SK-N-SH (cell line): ENCODE data around the gene INSC. TPM values are rescaled to one million over a fixed set of nuclear protein-coding genes. Genes with fewer than 3 reads are reported as not detected.

Experiments used
- CTCF ChIA-PET: fragments of 300-600, 350-600 bp; formaldehyde crosslinking; extraction: SDS; loops from one replicate; lab custom pipeline; 2021; lab: Yijun Ruan, JAX
- POLR2A ChIA-PET: fragments of 350-600 bp; sonication (Branson Sonifier 250); formaldehyde crosslinking; extraction: SDS; loops from one replicate; lab custom pipeline; 2020; ENCODE audit warnings: antibody characterized with exemption, inconsistent platforms; lab: Yijun Ruan, JAX
- DNase-seq: peaks from one replicate; pipeline ENCODE4 v3.0.0; 2012
- H2AFZ ChIP-seq: fragments of 200-600 bp; sonication (generic); 2 replicates; pipeline ENCODE4 v1.8.1; 2016; ENCODE audit warnings: antibody characterized with exemption, mild to moderate bottlenecking, low read depth
- H3F3A ChIP-seq: fragments of 200-600 bp; sonication (generic); replicated peaks from 2 replicates; pipeline ENCODE3; 2016; ENCODE audit warnings: antibody characterized with exemption, mild to moderate bottlenecking; ENCODE audit not compliant: insufficient read depth
- H3K27ac ChIP-seq, 2 experiments: fragments of 200-500 bp in 1 of 2; fragments of 200-600 bp in 1 of 2; sonication (Bioruptor generic) in 1 of 2; sonication (generic), shearing (Covaris generic) in 1 of 2; 2 replicates each; pipeline versions ENCODE4 v1.5.1 to v1.6.1; 2014 to 2016; ENCODE audit warnings: low read depth in 2 of 2, inconsistent platforms in 1 of 2, low read length in 1 of 2, mild to moderate bottlenecking in 1 of 2, mixed read lengths in 1 of 2
- H3K27me3 ChIP-seq: fragments of 200-600 bp; sonication (generic), shearing (Covaris generic); 2 replicates; pipeline ENCODE4 v1.6.1; 2016; ENCODE audit warnings: mixed run types; ENCODE audit not compliant: insufficient read depth
- H3K36me3 ChIP-seq, 2 experiments: fragments of 200-500 bp in 1 of 2; fragments of 200-600 bp in 1 of 2; sonication (Bioruptor generic) in 1 of 2; sonication (generic) in 1 of 2; replicated peaks in 1 of 2; 2 replicates each; pipeline versions ENCODE3 to v1.5.1; 2014 to 2016; ENCODE audit warnings: low read length in 1 of 2, mild to moderate bottlenecking in 1 of 2; ENCODE audit not compliant: insufficient read depth in 2 of 2, control insufficient read depth in 1 of 2
- H3K4me1 ChIP-seq, 2 experiments: fragments of 200-500 bp in 1 of 2; fragments of 200-600 bp in 1 of 2; sonication (Bioruptor generic) in 1 of 2; sonication (generic), shearing (Covaris generic) in 1 of 2; 2 replicates each; pipeline versions ENCODE4 v1.5.1 to v1.6.1; 2014 to 2016; ENCODE audit warnings: low read depth in 1 of 2, low read length in 1 of 2, mixed run types in 1 of 2; ENCODE audit not compliant: insufficient read depth in 2 of 2, control insufficient read depth in 1 of 2
- H3K4me2 ChIP-seq: fragments of 200-600 bp; sonication (generic), shearing (Covaris generic); 2 replicates; pipeline ENCODE4 v1.6.1; 2017; ENCODE audit warnings: mixed run types
- H3K4me3 ChIP-seq, 2 experiments: fragments of 200-500 bp in 1 of 2; fragments of 200-600 bp in 1 of 2; sonication (Bioruptor generic) in 1 of 2; sonication (generic), shearing (Covaris generic) in 1 of 2; 2 replicates each; pipeline versions ENCODE4 v1.5.1 to v1.8.1; 2014 to 2016; ENCODE audit warnings: low read depth in 2 of 2, inconsistent platforms in 1 of 2, low read length in 1 of 2, mild to moderate bottlenecking in 1 of 2, mixed read lengths in 1 of 2, moderate library complexity in 1 of 2
- H3K79me2 ChIP-seq: fragments of 200-600 bp; sonication (generic); 2 replicates; pipeline ENCODE4 v1.8.1; 2017; ENCODE audit warnings: mild to moderate bottlenecking; ENCODE audit not compliant: insufficient read depth
- H3K9ac ChIP-seq: fragments of 200-600 bp; sonication (generic); 2 replicates; pipeline ENCODE4 v1.6.1; 2017; ENCODE audit warnings: mixed run types
- H3K9me2 ChIP-seq: fragments of 200-600 bp; sonication (generic); 2 replicates; pipeline ENCODE4 v1.6.1; 2017; ENCODE audit warnings: mixed run types
- H3K9me3 ChIP-seq: fragments of 200-600 bp; sonication (generic); 2 replicates; pipeline ENCODE4 v1.6.1; 2017; ENCODE audit warnings: mixed run types, mild to moderate bottlenecking, moderate library complexity
- H4K20me1 ChIP-seq: fragments of 200-600 bp; sonication (generic); 2 replicates; pipeline ENCODE4 v1.6.1; 2017; ENCODE audit warnings: mild to moderate bottlenecking, mixed run types; ENCODE audit not compliant: insufficient read depth
- CHD2 ChIP-seq: fragments of 150-350 bp; IDR thresholded peaks from 2 replicates; pipeline ENCODE4 v1.6.1; 2018; ENCODE audit warnings: low read length; ENCODE audit not compliant: partially characterized antibody
- ELF1 ChIP-seq: IDR thresholded peaks from 2 replicates; pipeline ENCODE4 v1.4.0; 2012
- EP300 ChIP-seq, 2 experiments: IDR thresholded peaks; 2 replicates each; pipeline versions ENCODE4 v1.4.0 to v1.6.1; 2012; ENCODE audit warnings: borderline replicate concordance in 1 of 2, low read depth in 1 of 2, low read length in 1 of 2
- EZH2phosphoT487 ChIP-seq: fragments of 200-600 bp; sonication (generic); IDR thresholded peaks from 2 replicates; pipeline ENCODE4 v1.6.1; 2017; ENCODE audit warnings: low read depth, mixed run types, mild to moderate bottlenecking, antibody characterized with exemption, moderate library complexity, borderline replicate concordance
- FOXJ3 ChIP-seq: sonication (generic); formaldehyde crosslinking; IDR thresholded peaks from 2 replicates; pipeline ENCODE4 v1.5.1; 2020; ENCODE audit warnings: mild to moderate bottlenecking, missing genetic modification reagents
- FOXM1 ChIP-seq: IDR thresholded peaks from 2 replicates; pipeline ENCODE4 v1.4.0; 2012; ENCODE audit warnings: low read depth, mild to moderate bottlenecking
- GABPA ChIP-seq: IDR thresholded peaks from 2 replicates; pipeline ENCODE4 v1.4.0; 2012; ENCODE audit warnings: low read depth, mild to moderate bottlenecking
- JUND ChIP-seq: IDR thresholded peaks from 2 replicates; pipeline ENCODE4 v1.4.0; 2012
- MAX ChIP-seq: IDR thresholded peaks from 2 replicates; pipeline ENCODE4 v1.4.0; 2012; ENCODE audit warnings: low read depth
- MEF2A ChIP-seq: IDR thresholded peaks from 2 replicates; pipeline ENCODE4 v1.4.0; 2012; ENCODE audit warnings: low read depth, borderline replicate concordance
- NRF1 ChIP-seq: IDR thresholded peaks from 2 replicates; pipeline ENCODE4 v1.6.1; 2012; ENCODE audit warnings: low read depth, mild to moderate bottlenecking, low read length
- PBX3 ChIP-seq: IDR thresholded peaks from 2 replicates; pipeline ENCODE4; 2012
- RAD21 ChIP-seq: IDR thresholded peaks from 2 replicates; pipeline ENCODE4 v1.6.1; 2012; ENCODE audit warnings: mild to moderate bottlenecking, low read length
- RXRA ChIP-seq: IDR thresholded peaks from 2 replicates; pipeline ENCODE4 v1.4.0; 2012; ENCODE audit warnings: low read depth, mild to moderate bottlenecking, borderline replicate concordance
- TAF1 ChIP-seq: IDR thresholded peaks from 2 replicates; pipeline ENCODE4 v1.6.1; 2012; ENCODE audit warnings: low read depth, mild to moderate bottlenecking, low read length, moderate library complexity, borderline replicate concordance
- YY1 ChIP-seq: IDR thresholded peaks from 2 replicates; pipeline ENCODE4 v1.4.0; 2012; ENCODE audit warnings: low read depth, mild to moderate bottlenecking
- WGBS: methylation state at CpG from one replicate; pipeline ENCODE4 v1.1.6; 2017; ENCODE audit warnings: low lambda C conversion rate; 5-methylcytosine and 5-hydroxymethylcytosine counted together
- polyA plus RNA-seq, 3 experiments: library from polyadenylated mRNA; depleted of rRNA; stranded (reverse); fragments of >200 nt; gene quantifications; 2 replicates each; pipeline ENCODE4 v1.2.3, GENCODE V29; 2012

INSC gene
- polyA plus RNA-seq, 1 of the 3 experiments (the other 2 are of a cell fraction) = not detected

DNA sequence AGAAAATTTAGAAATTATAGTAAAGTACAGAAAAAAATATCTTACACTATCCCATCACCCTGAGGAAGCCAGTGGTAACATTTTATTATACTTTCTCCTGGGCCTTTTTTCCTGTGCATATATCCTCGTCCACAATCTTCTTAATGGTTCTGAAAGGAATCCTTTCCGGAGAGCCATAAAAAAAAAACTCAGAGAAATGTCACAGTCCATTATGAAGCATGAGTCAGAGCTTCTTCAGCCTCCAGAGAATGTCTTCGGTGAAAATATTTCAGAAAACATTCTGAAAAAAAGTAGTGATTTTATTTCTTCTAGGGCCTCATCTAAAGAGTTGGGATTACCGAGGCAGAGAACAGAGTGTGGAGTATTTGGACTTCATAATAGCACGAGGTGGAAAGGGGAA, 163.4 kb downstream of the INSC start:
- Histone ChIP-seq H3K9ac (no peak overlapping the region), H3K27ac (peak overlapping the region in 1 of 2 experiments; percentile 26; a peak in 1 of 4 replicates), H3K9me2 (no peaks in the 10 kb centered on the region), H2AFZ (no peak overlapping the region), H3K9me3 (no peaks in the 10 kb centered on the region), H3K4me2 (no peak overlapping the region), H3K36me3 (no peaks in the 10 kb centered on the region), H3K27me3 (no peaks in the 10 kb centered on the region), H4K20me1 (no peaks in the 10 kb centered on the region), H3K79me2 (no peaks in the 10 kb centered on the region), H3F3A (no peaks in the 10 kb centered on the region), H3K4me3 (no peak overlapping the region), H3K4me1 (no peaks in the 10 kb centered on the region; a peak in 2 of 4 replicates)
- ChIA-PET POLR2A (no interaction called here), CTCF (interaction anchor here (1.3 to 4.0 kb wide), 6 partner anchors 9 to 1335 kb away, joined by 3 to 40 read pairs (median 11); no protein-coding TSS in a partner anchor)
- no peak for DNase-seq
- TF ChIP-seq CHD2 (no peak), FOXM1 (no peak), MEF2A (no peak), MAX (no peak), YY1 (no peak), NRF1 (no peak), EP300 (IDR thresholded peaks at IDR 0.05; ENCODE audit: borderline replicate concordance in 1 of 2, low read depth in 1 of 2, low read length in 1 of 2) (no peak), PBX3 (no peak), FOXJ3 (no peak), TAF1 (no peak)
- WGBS = 13% methylated on average over 5 of the region's 5 CpGs

DNA sequence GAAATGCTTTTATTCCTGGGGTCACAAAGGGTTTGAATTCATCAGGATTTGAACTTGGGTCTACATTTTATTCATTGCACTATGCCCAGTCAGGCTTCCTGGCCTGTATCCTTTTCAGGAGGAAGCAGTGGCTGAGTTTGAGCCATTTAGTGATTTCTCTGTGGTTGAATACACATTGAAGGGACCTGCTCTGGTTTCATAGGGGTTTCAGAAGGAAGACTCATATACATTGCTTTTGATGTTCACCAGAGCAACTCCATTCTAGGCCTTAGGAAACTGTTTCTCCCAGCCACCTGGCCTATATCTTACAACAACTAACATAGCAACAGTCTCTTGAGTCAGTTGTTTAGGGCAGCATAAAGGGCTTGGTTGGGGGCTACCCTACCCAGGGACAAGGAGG, 165.7 kb downstream of the INSC start:
- no peaks in the 10 kb centered on the region for H3K79me2 ChIP-seq
- H3K27ac ChIP-seq = no peak overlapping the region
- H4K20me1 ChIP-seq = no peaks in the 10 kb centered on the region
- no peak for DNase-seq
- no peak overlapping the region for H2AFZ ChIP-seq
- no peak overlapping the region for H3K4me3 ChIP-seq
- H3K4me2 ChIP-seq = no peak overlapping the region
- H3K9me3 ChIP-seq = no peaks in the 10 kb centered on the region
- no peaks in the 10 kb centered on the region for H3K27me3 ChIP-seq
- ChIA-PET POLR2A (no interaction called here), CTCF (no interaction called here)
- H3K9me2 ChIP-seq = no peaks in the 10 kb centered on the region
- no peaks in the 10 kb centered on the region; a peak in 2 of 4 replicates for H3K4me1 ChIP-seq
- TF ChIP-seq RXRA = no peak
- no peak for TF ChIP-seq JUND
- TF ChIP-seq ELF1 = no peak
- no peak for TF ChIP-seq FOXJ3
- no peak for TF ChIP-seq RAD21
- TF ChIP-seq, all 33 proteins: peak for 0
- H3F3A ChIP-seq = no peaks in the 10 kb centered on the region
- no peak overlapping the region for H3K9ac ChIP-seq
- no peaks in the 10 kb centered on the region for H3K36me3 ChIP-seq

DNA sequence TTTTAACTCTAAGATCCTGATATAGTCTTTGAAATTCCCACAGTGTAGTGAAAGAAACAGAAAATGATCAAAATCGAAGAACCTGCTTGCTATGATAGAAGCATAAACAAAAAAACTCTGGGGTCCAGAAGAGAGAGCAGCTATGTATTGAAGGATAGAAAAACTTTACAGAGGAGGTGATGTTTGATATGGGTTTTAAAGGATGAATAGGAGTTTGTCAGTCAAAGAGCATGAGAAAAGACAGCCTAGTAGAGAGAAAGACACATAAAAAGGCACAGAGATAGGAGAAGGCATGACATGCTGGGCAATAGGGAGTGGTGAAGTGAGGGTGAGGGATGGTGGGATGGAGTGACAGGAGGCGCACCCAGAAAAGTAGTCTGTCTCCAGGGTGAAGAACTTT, 168.0 kb downstream of the INSC start:
- no peak for DNase-seq
- no peak overlapping the region for H3K4me2 ChIP-seq
- WGBS = 39% methylated on average over 2 of the region's 2 CpGs
- no peaks in the 10 kb centered on the region for H3K79me2 ChIP-seq
- H3K4me1 ChIP-seq = no peaks in the 10 kb centered on the region
- H3F3A ChIP-seq = no peaks in the 10 kb centered on the region
- H3K27me3 ChIP-seq = no peaks in the 10 kb centered on the region
- H3K27ac ChIP-seq = no peak overlapping the region
- H3K9me3 ChIP-seq = no peaks in the 10 kb centered on the region
- H3K36me3 ChIP-seq = no peaks in the 10 kb centered on the region
- CTCF ChIA-PET = interaction anchor here (0.6 to 1.4 kb wide), 2 partner anchors 339 to 723 kb away, joined by 3 to 4 read pairs; no protein-coding TSS in a partner anchor
- H2AFZ ChIP-seq = no peak overlapping the region
- H4K20me1 ChIP-seq = no peaks in the 10 kb centered on the region
- no peak overlapping the region for H3K4me3 ChIP-seq
- no peaks in the 10 kb centered on the region for H3K9me2 ChIP-seq
- TF ChIP-seq RAD21 = no peak
- TF ChIP-seq EZH2phosphoT487 = no peak
- TF ChIP-seq GABPA = no peak
- TF ChIP-seq CHD2 = no peak
- H3K9ac ChIP-seq = no peak overlapping the region
- POLR2A ChIA-PET = no interaction called here
